ENCODE data around the gene KCNJ14. TPM values are rescaled to one million over a fixed set of nuclear protein-coding genes. Genes with fewer than 3 reads are reported as not detected.

Gene KCNJ14
- polyA plus RNA-seq, 3 donors = 0.09 to 0.56 TPM; not detected in 1

- H2AFZ ChIP-seq (ENCODE audit: insufficient read depth, low read depth, low read length, poor library complexity, severe bottlenecking) = no peak overlapping the region
- H3K79me2 ChIP-seq (ENCODE audit: insufficient read depth, low read length) = peaks cover 6% of the 10 kb centered on the region
- intact Hi-C loops (cut with micrococcal nuclease) = loop anchor here in 1 of 2 donors (10.0 kb wide), 1 partner anchor 54 kb away; the partner anchor contains the start of genes GRIN2D and KDELR1
- no peak overlapping the region for H3K9ac ChIP-seq (ENCODE audit: insufficient read depth, low read length, poor library complexity, severe bottlenecking)
- H3K36me3 ChIP-seq (replicated peaks in 1 of 2; ENCODE audit: control insufficient read depth in 1 of 2, insufficient read depth in 2 of 2, low read length in 2 of 2) = peaks cover 52 to 63% of the 10 kb centered on the region in 2 donors
- 98% methylated on average over 4 of the region's 4 CpGs for WGBS (ENCODE audit: insufficient coverage)
- H3K4me1 ChIP-seq (ENCODE audit: control insufficient read depth in 1 of 2, insufficient read depth in 2 of 2, low read length in 2 of 2) = peaks cover 25 to 32% of the 10 kb centered on the region in 2 donors
- Mint-ChIP-seq H3K36me3 (peaks cover 59 to 73% of the 10 kb centered on the region in 2 donors), H3K4me1 (peaks cover 22% of the 10 kb centered on the region), H3K27me3 (ENCODE audit: low read depth in 3 of 3) (peaks cover 12 to 16% (median 15%) of the 10 kb centered on the region in 3 donors), H3K9me3 (peaks cover 0 to 9% (median 7%) of the 10 kb centered on the region in 7 donors), H3K27ac (peak overlapping the region in 1 of 7 donors; percentile 12), H3K4me3 (no peak overlapping the region)
- H3K4me2 ChIP-seq (replicated peaks; ENCODE audit: extremely low read depth, low read length, poor library complexity, severe bottlenecking) = no peak overlapping the region
- H3K27ac ChIP-seq (ENCODE audit: low read depth in 1 of 2, low read length in 2 of 2) = no peak overlapping the region
- H3K27me3 ChIP-seq (ENCODE audit: control insufficient read depth in 2 of 2, insufficient read depth in 2 of 2, low read length in 2 of 2) = peaks cover 17% of the 10 kb centered on the region in 2 donors
- no peaks in the 10 kb centered on the region for H4K20me1 ChIP-seq (ENCODE audit: insufficient read depth, low read length)
- H3K4me3 ChIP-seq (replicated peaks in 1 of 3; ENCODE audit: low read depth in 2 of 3, low read length in 3 of 3) = no peak overlapping the region
- peaks cover 0 to 12% of the 10 kb centered on the region in 2 donors for H3K9me3 ChIP-seq (replicated peaks in 1 of 2; ENCODE audit: control insufficient read depth in 1 of 2, insufficient read depth in 1 of 2, low read length in 2 of 2)
- DNase-seq = no peak
- no peak for TF ChIP-seq CTCF (IDR thresholded peaks at IDR 0.05)
These were observed 6.8 kb upstream of the KCNJ14 start for GRCh38 chr19:48448563-48448962.

- H3K36me3 ChIP-seq (replicated peaks in 1 of 2; ENCODE audit: control insufficient read depth in 1 of 2, insufficient read depth in 2 of 2, low read length in 2 of 2) = peaks cover 64 to 82% of the 10 kb centered on the region in 2 donors
- intact Hi-C loops (cut with micrococcal nuclease) = no loop called here
- no peak overlapping the region for H3K9ac ChIP-seq (ENCODE audit: insufficient read depth, low read length, poor library complexity, severe bottlenecking)
These were observed 4.9 kb upstream of the KCNJ14 start for GRCh38 chr19:48450441-48450840.

More at GRCh38 chr19:48450441-48450840, 4.9 kb upstream of the KCNJ14 start:
- no peak overlapping the region for H2AFZ ChIP-seq (ENCODE audit: insufficient read depth, low read depth, low read length, poor library complexity, severe bottlenecking)
- DNase-seq = no peak
- H3K36me3 Mint-ChIP-seq = peaks cover 63 to 81% of the 10 kb centered on the region in 2 donors
- no peaks in the 10 kb centered on the region for H3K9me3 Mint-ChIP-seq
- WGBS (ENCODE audit: insufficient coverage) = 99% methylated on average over 21 of the region's 23 CpGs
- peaks cover 6% of the 10 kb centered on the region for H3K79me2 ChIP-seq (ENCODE audit: insufficient read depth, low read length)
- H3K27me3 Mint-ChIP-seq (ENCODE audit: low read depth in 3 of 3) = peaks cover 0 to 1% (median 0%) of the 10 kb centered on the region in 3 donors
- TF ChIP-seq CTCF (IDR thresholded peaks at IDR 0.05) = no peak
- H3K27me3 ChIP-seq (ENCODE audit: control insufficient read depth in 2 of 2, insufficient read depth in 2 of 2, low read length in 2 of 2) = no peaks in the 10 kb centered on the region
- no peak overlapping the region for H3K4me3 Mint-ChIP-seq
- no peak overlapping the region for H3K27ac ChIP-seq (ENCODE audit: low read depth in 1 of 2, low read length in 2 of 2)
- peaks cover 8 to 13% of the 10 kb centered on the region in 2 donors for H3K4me1 ChIP-seq (ENCODE audit: control insufficient read depth in 1 of 2, insufficient read depth in 2 of 2, low read length in 2 of 2)
- peaks cover 11% of the 10 kb centered on the region for H3K4me1 Mint-ChIP-seq
- peak overlapping the region in 1 of 7 donors; percentile 62 for H3K27ac Mint-ChIP-seq
- H4K20me1 ChIP-seq (ENCODE audit: insufficient read depth, low read length) = peaks cover 4% of the 10 kb centered on the region
- H3K9me3 ChIP-seq (replicated peaks in 1 of 2; ENCODE audit: control insufficient read depth in 1 of 2, insufficient read depth in 1 of 2, low read length in 2 of 2) = no peaks in the 10 kb centered on the region
- H3K4me2 ChIP-seq (replicated peaks; ENCODE audit: extremely low read depth, low read length, poor library complexity, severe bottlenecking) = no peak overlapping the region
- H3K4me3 ChIP-seq (replicated peaks in 1 of 3; ENCODE audit: low read depth in 2 of 3, low read length in 3 of 3) = no peak overlapping the region
